Neural crest cell (in vitro differentiated cells): ENCODE data around the gene BAMBI. TPM values are rescaled to one million over a fixed set of nuclear protein-coding genes. Genes with fewer than 3 reads are reported as not detected.

Experiments used
- DNase-seq: peaks from one replicate; pipeline ENCODE4 v3.0.0; 2021; ENCODE audit warnings: low read depth, mixed read lengths, low spot score
- H3K27ac Mint-ChIP-seq: one replicate; pipeline ENCODE4 v1.8.0; 2021; ENCODE audit warnings: mild to moderate bottlenecking, mixed read lengths; ENCODE audit not compliant: unreplicated experiment
- H3K27me3 Mint-ChIP-seq: 2 replicates; pipeline ENCODE4 v1.8.0; 2021; ENCODE audit warnings: low read depth, mild to moderate bottlenecking, mixed read lengths
- H3K36me3 Mint-ChIP-seq: 2 replicates; pipeline ENCODE4 v1.8.0; 2021; ENCODE audit warnings: low read depth, mild to moderate bottlenecking, mixed read lengths
- H3K4me1 Mint-ChIP-seq: 2 replicates; pipeline ENCODE4 v1.8.0; 2021; ENCODE audit warnings: mixed read lengths
- H3K4me3 Mint-ChIP-seq: one replicate; pipeline ENCODE4 v1.8.0; 2021; ENCODE audit warnings: mild to moderate bottlenecking, mixed read lengths
- H3K9me3 Mint-ChIP-seq: 2 replicates; pipeline ENCODE4 v1.8.0; 2021; ENCODE audit warnings: mixed read lengths
- CTCF ChIP-seq: fragments of 200-600 bp; sonication (generic); conservative IDR thresholded peaks from 2 replicates; pipeline ENCODE4 v1.5.0; 2021; ENCODE audit warnings: antibody characterized with exemption, mild to moderate bottlenecking
- total RNA-seq: library from RNA; stranded (reverse); gene quantifications from 2 replicates; pipeline ENCODE4 v1.2.1, GENCODE V29; 2021

The BAMBI gene
- total RNA-seq, 1 donor from 2014 or later, result 5.5 TPM

GRCh38 chr10:28711776-28712175 is 34.5 kb downstream of the BAMBI start:
- H3K36me3 Mint-ChIP-seq, result no peaks in the 10 kb centered on the region
- no peaks in the 10 kb centered on the region for H3K9me3 Mint-ChIP-seq
- H3K4me1 Mint-ChIP-seq, result peaks cover 16% of the 10 kb centered on the region
- H3K4me3 Mint-ChIP-seq, result no peak overlapping the region
- DNase-seq, result no peak
- H3K27ac Mint-ChIP-seq, result no peak overlapping the region
- no peak for TF ChIP-seq CTCF
- H3K27me3 Mint-ChIP-seq, result no peaks in the 10 kb centered on the region

GRCh38 chr10:28713626-28714352 is 36.5 kb downstream of the BAMBI start:
- Mint-ChIP-seq H3K27me3 (no peaks in the 10 kb centered on the region), H3K9me3 (no peaks in the 10 kb centered on the region), H3K4me3 (no peak overlapping the region), H3K4me1 (peaks cover 16% of the 10 kb centered on the region), H3K27ac (no peak overlapping the region), H3K36me3 (no peaks in the 10 kb centered on the region)
- no peak for TF ChIP-seq CTCF
- DNase-seq, result no peak

GRCh38 chr10:28714401-28715053 is 37.2 kb downstream of the BAMBI start:
- H3K4me1 Mint-ChIP-seq, result peaks cover 12% of the 10 kb centered on the region
- no peaks in the 10 kb centered on the region for H3K27me3 Mint-ChIP-seq
- H3K9me3 Mint-ChIP-seq, result no peaks in the 10 kb centered on the region
- no peaks in the 10 kb centered on the region for H3K36me3 Mint-ChIP-seq
- TF ChIP-seq CTCF, result no peak
- H3K4me3 Mint-ChIP-seq, result no peak overlapping the region
- H3K27ac Mint-ChIP-seq, result no peak overlapping the region
- DNase-seq, result no peak

GRCh38 chr10:28715246-28715645 is 37.9 kb downstream of the BAMBI start:
- H3K9me3 Mint-ChIP-seq, result no peaks in the 10 kb centered on the region
- H3K27ac Mint-ChIP-seq, result no peak overlapping the region
- H3K27me3 Mint-ChIP-seq, result no peaks in the 10 kb centered on the region
- H3K4me3 Mint-ChIP-seq, result no peak overlapping the region
- TF ChIP-seq CTCF, result no peak
- no peaks in the 10 kb centered on the region for H3K36me3 Mint-ChIP-seq
- no peak for DNase-seq
- peaks cover 17% of the 10 kb centered on the region for H3K4me1 Mint-ChIP-seq

- Mint-ChIP-seq H3K27me3 (no peaks in the 10 kb centered on the region), H3K4me3 (no peak overlapping the region), H3K27ac (no peak overlapping the region), H3K36me3 (no peaks in the 10 kb centered on the region), H3K4me1 (peaks cover 13% of the 10 kb centered on the region), H3K9me3 (no peaks in the 10 kb centered on the region)
- no peak for TF ChIP-seq CTCF
- no peak for DNase-seq
These were observed 38.4 kb downstream of the BAMBI start for GRCh38 chr10:28715757-28716156.
